ENCODE data around the gene COQ5. TPM values are rescaled to one million over a fixed set of nuclear protein-coding genes. Genes with fewer than 3 reads are reported as not detected.

COQ5 gene
- total and polyA plus RNA-seq, 2 of the 4 experiments (the other 2 are of a cell fraction) = 21.6 to 25.1 TPM

DNA sequence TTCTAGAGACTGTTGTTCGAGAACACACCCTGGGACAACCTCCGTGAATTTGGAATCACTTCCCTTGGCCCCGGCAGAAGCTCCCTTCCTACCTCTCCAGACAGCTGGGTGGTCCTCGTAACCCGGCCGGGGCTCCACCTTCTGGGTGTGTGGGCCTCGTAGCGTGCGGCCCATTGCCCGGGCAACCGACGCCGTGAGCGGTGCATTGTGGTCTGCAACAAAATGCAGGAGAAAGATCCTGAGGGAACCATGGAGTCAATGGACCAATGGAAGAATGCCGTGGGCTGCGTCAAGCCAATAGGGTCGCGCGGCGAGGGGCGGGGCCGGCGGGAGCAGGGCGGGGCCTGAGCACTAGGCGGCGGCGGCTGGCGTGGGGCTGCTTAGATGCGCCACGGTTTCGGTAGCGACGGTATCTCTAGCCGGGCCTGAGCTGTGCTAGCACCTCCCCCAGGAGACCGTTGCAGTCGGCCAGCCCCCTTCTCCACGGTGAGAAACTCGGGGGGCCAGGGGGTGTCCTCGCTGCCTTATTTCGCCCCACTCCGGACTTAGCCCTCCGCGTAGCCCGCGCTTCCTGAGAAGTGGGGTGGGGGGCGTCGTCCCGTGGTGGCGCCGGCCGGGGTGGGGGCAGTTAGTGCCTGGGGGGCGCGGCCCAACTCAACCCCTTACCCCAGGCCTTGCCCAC lies 33.1 kb downstream of the COQ5 start, which contains the start of gene DYNLL1:
TSS of gene DYNLL1 (plus strand) at position 383 of the 682 bp plus-strand sequence. CDS start 309 bp downstream, outside the sequence.
- ChIA-PET CTCF (interaction anchor here (0.6 to 1.2 kb wide), 3 partner anchors 20 to 410 kb away, joined by 3 to 5 read pairs (median 4); no protein-coding TSS in a partner anchor), POLR2A (ENCODE audit: unreplicated experiment) (interaction anchor here (0.8 kb wide), 1 partner anchor 295 kb away, joined by 3 read pairs; no protein-coding TSS in a partner anchor)
- in situ Hi-C loops (cut with MboI; ENCODE audit: low sequenced_read_pairs) (no loop called here), intact Hi-C loops (cut with micrococcal nuclease) (loop anchor here (1.0 to 2.0 kb wide), 3 partner anchors 21 to 33 kb away; partner anchors contain the start of genes COQ5 and SRSF9), dilution Hi-C loops (cut with HindIII; ENCODE audit: low sequenced_read_pairs, unreplicated experiment) (no loop called here)
- no peaks in the 10 kb centered on the region for H3K9me3 ChIP-seq (ENCODE audit: control insufficient read depth, insufficient read depth, low read length)
- H2BK5ac ChIP-seq (ENCODE audit: low read depth, low read length, poor library complexity, severe bottlenecking) = peak within 1 kb of the TSS; percentile 73
- H2BK120ac ChIP-seq (ENCODE audit: low read depth, low read length) = no peak within 1 kb of the TSS
- H3K27me3 ChIP-seq (ENCODE audit: control insufficient read depth, insufficient read depth, low read length) = no peaks in the 10 kb centered on the region
- H3K4me1 ChIP-seq (ENCODE audit: control insufficient read depth, insufficient read depth, low read length) = peaks cover 1% of the 10 kb centered on the region
- H3K18ac ChIP-seq (ENCODE audit: low read depth, low read length) = peak within 1 kb of the TSS; percentile 22; the same call in 1 of the 2 replicates
- H3K27ac ChIP-seq (ENCODE audit: insufficient read depth, low read length) = peak within 1 kb of the TSS; percentile 78
- H3K14ac ChIP-seq (replicated peaks; ENCODE audit: low read depth, low read length) = peak within 1 kb of the TSS; percentile 87
- H4K8ac ChIP-seq (ENCODE audit: low read depth in 2 of 2, low read length in 2 of 2) = peak within 1 kb of the TSS; percentile 10 to 56; a peak in 1 of 4 replicates
- no TSS peak for BruUV-seq (replicated peaks)
- H2AK9ac ChIP-seq (replicated peaks; ENCODE audit: low read depth, low read length, poor library complexity) = peak within 1 kb of the TSS; percentile 98
- peak within 1 kb of the TSS; percentile 54; the same call in 1 of the 2 replicates for H3K56ac ChIP-seq (ENCODE audit: extremely low read depth, insufficient read depth, low read length)
- peak within 1 kb of the TSS; percentile 22 for H2AK5ac ChIP-seq (ENCODE audit: low read depth, low read length)
- peak within 1 kb of the TSS; percentile 76 for H3K4me3 ChIP-seq (ENCODE audit: insufficient read depth, low read depth, low read length)
- peaks cover 27% of the 10 kb centered on the region for H4K20me1 ChIP-seq (ENCODE audit: insufficient read depth, low read length)
- H3K36me3 ChIP-seq (ENCODE audit: control insufficient read depth, insufficient read depth, low read length) = peaks cover 14% of the 10 kb centered on the region
- peak; percentile 94 for DNase-seq
- peak within 1 kb of the TSS; percentile 65 for H3K23ac ChIP-seq (ENCODE audit: low read depth, low read length)
- peak within 1 kb of the TSS; percentile 70 for H3K9ac ChIP-seq (ENCODE audit: low read depth, low read length)
- H3K4me2 ChIP-seq (ENCODE audit: low read depth, low read length) = peak within 1 kb of the TSS; percentile 95
- peak within 1 kb of the TSS; percentile 67 for H4K91ac ChIP-seq (ENCODE audit: insufficient read depth, low read depth, low read length)
- no peak within 1 kb of the TSS for H2BK15ac ChIP-seq (ENCODE audit: low read depth, low read length)
- peak within 1 kb of the TSS; percentile 78 for H3K4ac ChIP-seq (ENCODE audit: low read depth, low read length)
- ATAC-seq (ENCODE audit: low read depth) = peak; percentile 97
- peaks cover 10 to 40% of the 10 kb centered on the region in 2 experiments for H3K79me1 ChIP-seq (ENCODE audit: low read depth in 1 of 2, low read length in 2 of 2)
- peaks cover 6% of the 10 kb centered on the region; the same call in 1 of the 2 replicates for H3K9me1 ChIP-seq (ENCODE audit: insufficient read depth, low read length)
- whole genome bisulfite sequencing, 2 experiments (ENCODE audit: extremely low coverage in 2 of 2, insufficient read length in 1 of 2) = 0% methylated on average over 20 of the region's 53 CpGs; no CpG with 5 or more reads in 1 of the 2 experiments
- peak within 1 kb of the TSS; percentile 16; the same call in 1 of the 2 replicates for H4K5ac ChIP-seq (ENCODE audit: low read depth, low read length)
- peak within 1 kb of the TSS; percentile 90 for H2AFZ ChIP-seq (replicated peaks; ENCODE audit: low read length, poor library complexity)
- H2BK20ac ChIP-seq (ENCODE audit: low read depth, low read length) = no peak within 1 kb of the TSS
- no peak for TF ChIP-seq BHLHE40 (IDR thresholded peaks at IDR 0.05; ENCODE audit: low read depth, low read length)
- TF ChIP-seq, protein P1, sequence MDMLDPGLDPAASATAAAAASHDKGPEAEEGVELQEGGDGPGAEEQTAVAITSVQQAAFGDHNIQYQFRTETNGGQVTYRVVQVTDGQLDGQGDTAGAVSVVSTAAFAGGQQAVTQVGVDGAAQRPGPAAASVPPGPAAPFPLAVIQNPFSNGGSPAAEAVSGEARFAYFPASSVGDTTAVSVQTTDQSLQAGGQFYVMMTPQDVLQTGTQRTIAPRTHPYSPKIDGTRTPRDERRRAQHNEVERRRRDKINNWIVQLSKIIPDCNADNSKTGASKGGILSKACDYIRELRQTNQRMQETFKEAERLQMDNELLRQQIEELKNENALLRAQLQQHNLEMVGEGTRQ (IDR thresholded peaks at IDR 0.05; ENCODE audit: low read depth, low read length) = peak; percentile 5; the same call in 1 of the 2 replicates
- TF ChIP-seq, protein P2, sequence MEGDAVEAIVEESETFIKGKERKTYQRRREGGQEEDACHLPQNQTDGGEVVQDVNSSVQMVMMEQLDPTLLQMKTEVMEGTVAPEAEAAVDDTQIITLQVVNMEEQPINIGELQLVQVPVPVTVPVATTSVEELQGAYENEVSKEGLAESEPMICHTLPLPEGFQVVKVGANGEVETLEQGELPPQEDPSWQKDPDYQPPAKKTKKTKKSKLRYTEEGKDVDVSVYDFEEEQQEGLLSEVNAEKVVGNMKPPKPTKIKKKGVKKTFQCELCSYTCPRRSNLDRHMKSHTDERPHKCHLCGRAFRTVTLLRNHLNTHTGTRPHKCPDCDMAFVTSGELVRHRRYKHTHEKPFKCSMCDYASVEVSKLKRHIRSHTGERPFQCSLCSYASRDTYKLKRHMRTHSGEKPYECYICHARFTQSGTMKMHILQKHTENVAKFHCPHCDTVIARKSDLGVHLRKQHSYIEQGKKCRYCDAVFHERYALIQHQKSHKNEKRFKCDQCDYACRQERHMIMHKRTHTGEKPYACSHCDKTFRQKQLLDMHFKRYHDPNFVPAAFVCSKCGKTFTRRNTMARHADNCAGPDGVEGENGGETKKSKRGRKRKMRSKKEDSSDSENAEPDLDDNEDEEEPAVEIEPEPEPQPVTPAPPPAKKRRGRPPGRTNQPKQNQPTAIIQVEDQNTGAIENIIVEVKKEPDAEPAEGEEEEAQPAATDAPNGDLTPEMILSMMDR (conservative IDR thresholded peaks at IDR 0.05; ENCODE audit: low read depth, low read length) = no peak
- TF ChIP-seq RAD21 (IDR thresholded peaks at IDR 0.05; ENCODE audit: low read length) = no peak
- peak; percentile 98 for TF ChIP-seq MXI1 (IDR thresholded peaks at IDR 0.05; ENCODE audit: borderline replicate concordance, low read depth, low read length)
- peak; percentile 96; the same call in 1 of the 2 replicates for TF ChIP-seq MAZ (IDR thresholded peaks at IDR 0.05; ENCODE audit: borderline replicate concordance, low read depth, low read length)
- TF ChIP-seq NFE2L2 (IDR thresholded peaks at IDR 0.05; ENCODE audit: low read depth, low read length) = no peak
- TF ChIP-seq MAFK (IDR thresholded peaks at IDR 0.05; ENCODE audit: low read depth, low read length) = no peak
- TF ChIP-seq FOS (IDR thresholded peaks at IDR 0.05; ENCODE audit: low read depth, low read length) = peak; percentile 49; the same call in 1 of the 2 replicates
- TF ChIP-seq CEBPB (IDR thresholded peaks at IDR 0.05; ENCODE audit: low read depth, low read length) = no peak
- TF ChIP-seq CHD1 (IDR thresholded peaks at IDR 0.05; ENCODE audit: low read depth, low read length) = no peak
- TF ChIP-seq, protein P3, sequence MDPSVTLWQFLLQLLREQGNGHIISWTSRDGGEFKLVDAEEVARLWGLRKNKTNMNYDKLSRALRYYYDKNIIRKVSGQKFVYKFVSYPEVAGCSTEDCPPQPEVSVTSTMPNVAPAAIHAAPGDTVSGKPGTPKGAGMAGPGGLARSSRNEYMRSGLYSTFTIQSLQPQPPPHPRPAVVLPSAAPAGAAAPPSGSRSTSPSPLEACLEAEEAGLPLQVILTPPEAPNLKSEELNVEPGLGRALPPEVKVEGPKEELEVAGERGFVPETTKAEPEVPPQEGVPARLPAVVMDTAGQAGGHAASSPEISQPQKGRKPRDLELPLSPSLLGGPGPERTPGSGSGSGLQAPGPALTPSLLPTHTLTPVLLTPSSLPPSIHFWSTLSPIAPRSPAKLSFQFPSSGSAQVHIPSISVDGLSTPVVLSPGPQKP (IDR thresholded peaks at IDR 0.05; ENCODE audit: borderline replicate concordance, low read depth, low read length) = no peak
- TF ChIP-seq SMC3 (IDR thresholded peaks at IDR 0.05; ENCODE audit: low read depth, low read length) = no peak
